EL (cell line): ENCODE data around the gene SAMD7.

Experiments
- DNase-seq: peaks from one replicate; pipeline ENCODE4 v3.0.0-alpha.2; 2016

The SAMD7 gene

GRCh38 chr3:169966951-169967915, 55.9 kb downstream of the SAMD7 start:
- peak; percentile 61 for DNase-seq

- no peak for DNase-seq
Measured at GRCh38 chr3:169968224-169968885, 57.0 kb downstream of the SAMD7 start.

GRCh38 chr3:169969174-169970095, 58.1 kb downstream of the SAMD7 start:
- no peak for DNase-seq

- DNase-seq, result peak; percentile 18
Measured at GRCh38 chr3:169970847-169971246, 59.5 kb downstream of the SAMD7 start.

GRCh38 chr3:169971522-169971921, 60.1 kb downstream of the SAMD7 start:
- no peak for DNase-seq

GRCh38 chr3:169980055-169980454, 68.7 kb downstream of the SAMD7 start:
- DNase-seq, result peak; percentile 48

- DNase-seq, result no peak
Measured at GRCh38 chr3:169984292-169984691, 72.9 kb downstream of the SAMD7 start.
